Measurements from ENCODE around the gene CAMSAP3. TPM values are rescaled to one million over a fixed set of nuclear protein-coding genes. Genes with fewer than 3 reads are reported as not detected.

Gene CAMSAP3
- total and polyA plus RNA-seq, 2 experiments from 2014 or later = 22.8 to 58.5 TPM

- H4K20me1 ChIP-seq (ENCODE audit: insufficient read depth, poor library complexity, severe bottlenecking) = no peaks in the 10 kb centered on the region
- no peaks in the 10 kb centered on the region for H3K36me3 ChIP-seq (replicated peaks; ENCODE audit: insufficient read depth, low read depth)
- H3K27ac ChIP-seq = no peak overlapping the region
- H3K27me3 ChIP-seq = no peaks in the 10 kb centered on the region
- H3K9me3 ChIP-seq (ENCODE audit: low read depth) = no peaks in the 10 kb centered on the region
- no peak overlapping the region for H3K4me3 ChIP-seq
- H3K9me2 ChIP-seq (replicated peaks; ENCODE audit: insufficient read depth) = no peaks in the 10 kb centered on the region
- WGBS (ENCODE audit: low lambda C conversion rate, missing lambda C conversion rate) = 97% methylated on average over 35 of the region's 36 CpGs
- no peak overlapping the region for H3K4me2 ChIP-seq
- no peaks in the 10 kb centered on the region for H3K4me1 ChIP-seq (ENCODE audit: insufficient read depth)
- no peak for TF ChIP-seq EZH2phosphoT487 (IDR thresholded peaks at IDR 0.05; ENCODE audit: low read depth, severe bottlenecking, unreplicated experiment)
- TF ChIP-seq, protein P1, sequence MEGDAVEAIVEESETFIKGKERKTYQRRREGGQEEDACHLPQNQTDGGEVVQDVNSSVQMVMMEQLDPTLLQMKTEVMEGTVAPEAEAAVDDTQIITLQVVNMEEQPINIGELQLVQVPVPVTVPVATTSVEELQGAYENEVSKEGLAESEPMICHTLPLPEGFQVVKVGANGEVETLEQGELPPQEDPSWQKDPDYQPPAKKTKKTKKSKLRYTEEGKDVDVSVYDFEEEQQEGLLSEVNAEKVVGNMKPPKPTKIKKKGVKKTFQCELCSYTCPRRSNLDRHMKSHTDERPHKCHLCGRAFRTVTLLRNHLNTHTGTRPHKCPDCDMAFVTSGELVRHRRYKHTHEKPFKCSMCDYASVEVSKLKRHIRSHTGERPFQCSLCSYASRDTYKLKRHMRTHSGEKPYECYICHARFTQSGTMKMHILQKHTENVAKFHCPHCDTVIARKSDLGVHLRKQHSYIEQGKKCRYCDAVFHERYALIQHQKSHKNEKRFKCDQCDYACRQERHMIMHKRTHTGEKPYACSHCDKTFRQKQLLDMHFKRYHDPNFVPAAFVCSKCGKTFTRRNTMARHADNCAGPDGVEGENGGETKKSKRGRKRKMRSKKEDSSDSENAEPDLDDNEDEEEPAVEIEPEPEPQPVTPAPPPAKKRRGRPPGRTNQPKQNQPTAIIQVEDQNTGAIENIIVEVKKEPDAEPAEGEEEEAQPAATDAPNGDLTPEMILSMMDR (IDR thresholded peaks at IDR 0.05; ENCODE audit: poor library complexity) = no peak
- no peak for TF ChIP-seq EZH2 (IDR thresholded peaks at IDR 0.05; ENCODE audit: borderline replicate concordance)
- H2AFZ ChIP-seq = no peak overlapping the region
- no peak for DNase-seq (ENCODE audit: low spot score)
- H3K79me2 ChIP-seq = no peaks in the 10 kb centered on the region
These were observed 46.1 kb upstream of the CAMSAP3 start for GRCh38 chr19:7549429-7550148.

DNA sequence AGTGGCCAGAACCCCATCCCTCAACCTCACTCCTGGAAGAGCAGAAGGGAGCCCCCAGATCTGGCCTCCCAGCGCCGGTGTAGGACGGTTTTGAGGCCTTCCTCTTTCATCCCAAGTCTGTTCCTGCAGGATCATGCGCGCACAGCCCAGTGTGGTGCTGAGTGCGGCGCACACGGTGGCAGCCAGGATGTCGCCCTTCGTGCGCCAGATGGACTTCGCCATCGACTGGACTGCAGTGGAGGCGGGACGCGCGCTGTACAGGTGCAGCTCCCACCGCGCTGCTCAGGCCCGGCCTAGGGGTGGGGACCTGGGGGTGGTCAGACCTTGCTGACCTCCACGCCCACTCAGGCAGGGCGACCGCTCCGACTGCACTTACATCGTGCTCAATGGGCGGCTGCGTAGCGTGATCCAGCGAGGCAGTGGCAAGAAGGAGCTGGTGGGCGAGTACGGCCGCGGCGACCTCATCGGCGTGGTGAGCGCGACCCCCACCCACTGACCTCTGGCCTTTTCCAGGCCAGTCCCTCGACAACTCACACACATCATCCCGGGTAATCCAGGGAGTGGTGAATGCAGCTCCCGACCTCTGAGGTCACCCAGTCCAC is 45.4 kb upstream of the CAMSAP3 start:
- no peaks in the 10 kb centered on the region for H3K9me3 ChIP-seq (ENCODE audit: low read depth)
- no peaks in the 10 kb centered on the region for H4K20me1 ChIP-seq (ENCODE audit: insufficient read depth, poor library complexity, severe bottlenecking)
- no peak for DNase-seq (ENCODE audit: low spot score)
- TF ChIP-seq EZH2 (IDR thresholded peaks at IDR 0.05; ENCODE audit: borderline replicate concordance) (no peak), EZH2phosphoT487 (IDR thresholded peaks at IDR 0.05; ENCODE audit: low read depth, severe bottlenecking, unreplicated experiment) (no peak)
- TF ChIP-seq, protein P1 (IDR thresholded peaks at IDR 0.05; ENCODE audit: poor library complexity) = no peak
- no peaks in the 10 kb centered on the region for H3K4me1 ChIP-seq (ENCODE audit: insufficient read depth)
- no peaks in the 10 kb centered on the region for H3K79me2 ChIP-seq
- H3K4me3 ChIP-seq = no peak overlapping the region
- H3K9me2 ChIP-seq (replicated peaks; ENCODE audit: insufficient read depth) = no peaks in the 10 kb centered on the region
- no peak overlapping the region for H2AFZ ChIP-seq
- no peaks in the 10 kb centered on the region for H3K36me3 ChIP-seq (replicated peaks; ENCODE audit: insufficient read depth, low read depth)
- no peak overlapping the region for H3K4me2 ChIP-seq
- H3K27ac ChIP-seq = no peak overlapping the region
- 96% methylated on average over 40 of the region's 41 CpGs for WGBS (ENCODE audit: low lambda C conversion rate, missing lambda C conversion rate)
- H3K27me3 ChIP-seq = no peaks in the 10 kb centered on the region

- no peaks in the 10 kb centered on the region for H3K36me3 ChIP-seq (replicated peaks; ENCODE audit: insufficient read depth, low read depth)
- H2AFZ ChIP-seq = no peak overlapping the region
- DNase-seq (ENCODE audit: low spot score) = peak; percentile 86
- no peaks in the 10 kb centered on the region for H4K20me1 ChIP-seq (ENCODE audit: insufficient read depth, poor library complexity, severe bottlenecking)
- peak overlapping the region; percentile 73 for H3K4me2 ChIP-seq
- no peak overlapping the region for H3K4me3 ChIP-seq
- no peaks in the 10 kb centered on the region for H3K9me2 ChIP-seq (replicated peaks; ENCODE audit: insufficient read depth)
- WGBS (ENCODE audit: low lambda C conversion rate, missing lambda C conversion rate) = 38% methylated on average over 31 of the region's 51 CpGs
- TF ChIP-seq, protein P1 (IDR thresholded peaks at IDR 0.05; ENCODE audit: poor library complexity) = no peak
- TF ChIP-seq EZH2phosphoT487 (IDR thresholded peaks at IDR 0.05; ENCODE audit: low read depth, severe bottlenecking, unreplicated experiment) (no peak), EZH2 (IDR thresholded peaks at IDR 0.05; ENCODE audit: borderline replicate concordance) (no peak)
- no peaks in the 10 kb centered on the region for H3K9me3 ChIP-seq (ENCODE audit: low read depth)
- H3K27ac ChIP-seq = no peak overlapping the region
- H3K79me2 ChIP-seq = no peaks in the 10 kb centered on the region
- no peaks in the 10 kb centered on the region for H3K4me1 ChIP-seq (ENCODE audit: insufficient read depth)
- H3K27me3 ChIP-seq = no peaks in the 10 kb centered on the region
These were observed 44.5 kb upstream of the CAMSAP3 start for GRCh38 chr19:7550987-7551761.

All from hepatocyte (in vitro differentiated cells).